K562 (cell line): ENCODE measurements around the gene B3GALT4. TPM values are rescaled to one million over a fixed set of nuclear protein-coding genes. Genes with fewer than 3 reads are reported as not detected.
A peak's percentile ranks its signal among the peaks of the same experiment; 100 is the strongest.

Experiments
- BMI1 ChIP-seq: fragments of 150-350 bp; IDR thresholded peaks from 2 replicates; pipeline ENCODE4 v1.6.1; 2014; ENCODE audit warnings: low read length
- ELF4 ChIP-seq: fragments of 450-650 bp; formaldehyde crosslinking; IDR thresholded peaks from 2 replicates; pipeline ENCODE4 v1.4.0; 2022; ENCODE audit warnings: missing genetic modification characterization
- NR4A1 ChIP-seq, 2 experiments: fragments of 250-450 bp in 1 of 2; fragments of 450-650 bp in 1 of 2; sonication (Bioruptor Pico) in 1 of 2; IDR thresholded peaks; 2 replicates each; pipeline versions ENCODE4 v1.4.0 to v1.6.1; 2016 to 2020; ENCODE audit warnings: mild to moderate bottlenecking in 2 of 2, missing compliant biosample characterization in 1 of 2, missing genetic modification characterization in 1 of 2, moderate library complexity in 1 of 2
- SMAD1 ChIP-seq: fragments of 150-350 bp; IDR thresholded peaks from 2 replicates; pipeline ENCODE4 v1.6.1; 2014; ENCODE audit warnings: low read length, low read depth; ENCODE audit not compliant: partially characterized antibody
- SMAD4 ChIP-seq: fragments of 250-450 bp; sonication (Bioruptor Pico); conservative IDR thresholded peaks from 2 replicates; pipeline ENCODE4 v1.8.0; 2021; ENCODE audit warnings: inconsistent platforms, mild to moderate bottlenecking, moderate library complexity
- ZBED1 ChIP-seq: IDR thresholded peaks from 2 replicates; pipeline ENCODE4 v1.6.1; 2014
- ZNF76 ChIP-seq: fragments of 250-450 bp; sonication (Bioruptor Pico); IDR thresholded peaks from 2 replicates; pipeline ENCODE4 v1.4.0; 2020; ENCODE audit warnings: mild to moderate bottlenecking, moderate library complexity, borderline replicate concordance
- ZNF79 ChIP-seq: fragments of 250-450 bp; sonication (Bioruptor Pico); IDR thresholded peaks from 2 replicates; pipeline ENCODE4 v1.4.0; 2020; ENCODE audit warnings: low read depth, mild to moderate bottlenecking, moderate library complexity
- polyA plus RNA-seq, 8 experiments: library from polyadenylated mRNA; depleted of rRNA in 4 of 8; stranded (reverse) in 5 of 8; unstranded in 3 of 8; fragments of >200 nt; fragmentation: Nextera tagmentation in 2 of 8; fragmentation: Illumina TruSeq in 1 of 8; extraction: Ambion mirVana in 2 of 8; extraction: Trizol in 1 of 8; gene quantifications; 2 replicates each; pipeline versions ENCODE4 v1.2.1 to v1.2.3, GENCODE V29; 2011 to 2014; ENCODE audit warnings: inconsistent platforms in 1 of 8, missing spikeins in 1 of 8
- total RNA-seq, 7 experiments: library from RNA; depleted of rRNA in 6 of 7; stranded (reverse); fragments of >200 nt in 6 of 7; fragmentation: Illumina TruSeq in 2 of 7; extraction: Trizol in 2 of 7; gene quantifications; 2 replicates each; pipeline versions ENCODE4 v1.2.1 to v1.2.3, GENCODE V29; 2011 to 2021; ENCODE audit warnings: low replicate concordance in 1 of 7
- TF ChIP-seq, protein P1 (sequence below): fragments of 450-650 bp; IDR thresholded peaks from 2 replicates; pipeline ENCODE4 v1.6.1; 2017; ENCODE audit warnings: antibody characterized with exemption, mild to moderate bottlenecking
- TF ChIP-seq, protein P2 (sequence below): sonication (generic); formaldehyde crosslinking; IDR thresholded peaks from 2 replicates; pipeline ENCODE4 v1.9.0; 2022; ENCODE audit warnings: mild to moderate bottlenecking, missing genetic modification reagents
- TF ChIP-seq, protein P3 (sequence below): sonication (generic); formaldehyde crosslinking; IDR thresholded peaks from 2 replicates; pipeline ENCODE4 v1.8.1; 2023; ENCODE audit warnings: mild to moderate bottlenecking, missing genetic modification reagents
- TF ChIP-seq, protein P4 (sequence below), 2 experiments: fragments of 450-650 bp; IDR thresholded peaks; 2 replicates each; pipeline ENCODE4 v1.6.1; 2018; ENCODE audit warnings: mild to moderate bottlenecking in 2 of 2, low read depth in 1 of 2; ENCODE audit not compliant: partially characterized antibody in 2 of 2
- TF ChIP-seq, protein P5 (sequence below): sonication (generic); formaldehyde crosslinking; IDR thresholded peaks from 2 replicates; pipeline ENCODE4 v1.8.1; 2023; ENCODE audit warnings: mild to moderate bottlenecking, missing genetic modification reagents, moderate library complexity

Gene B3GALT4
- total and polyA plus RNA-seq, 9 of the 15 experiments (the other 6 are each of a cell fraction or from before 2014, with no cell fraction given), result 0.11 to 1.3 (median 0.53) TPM; not detected in 1

DNA sequence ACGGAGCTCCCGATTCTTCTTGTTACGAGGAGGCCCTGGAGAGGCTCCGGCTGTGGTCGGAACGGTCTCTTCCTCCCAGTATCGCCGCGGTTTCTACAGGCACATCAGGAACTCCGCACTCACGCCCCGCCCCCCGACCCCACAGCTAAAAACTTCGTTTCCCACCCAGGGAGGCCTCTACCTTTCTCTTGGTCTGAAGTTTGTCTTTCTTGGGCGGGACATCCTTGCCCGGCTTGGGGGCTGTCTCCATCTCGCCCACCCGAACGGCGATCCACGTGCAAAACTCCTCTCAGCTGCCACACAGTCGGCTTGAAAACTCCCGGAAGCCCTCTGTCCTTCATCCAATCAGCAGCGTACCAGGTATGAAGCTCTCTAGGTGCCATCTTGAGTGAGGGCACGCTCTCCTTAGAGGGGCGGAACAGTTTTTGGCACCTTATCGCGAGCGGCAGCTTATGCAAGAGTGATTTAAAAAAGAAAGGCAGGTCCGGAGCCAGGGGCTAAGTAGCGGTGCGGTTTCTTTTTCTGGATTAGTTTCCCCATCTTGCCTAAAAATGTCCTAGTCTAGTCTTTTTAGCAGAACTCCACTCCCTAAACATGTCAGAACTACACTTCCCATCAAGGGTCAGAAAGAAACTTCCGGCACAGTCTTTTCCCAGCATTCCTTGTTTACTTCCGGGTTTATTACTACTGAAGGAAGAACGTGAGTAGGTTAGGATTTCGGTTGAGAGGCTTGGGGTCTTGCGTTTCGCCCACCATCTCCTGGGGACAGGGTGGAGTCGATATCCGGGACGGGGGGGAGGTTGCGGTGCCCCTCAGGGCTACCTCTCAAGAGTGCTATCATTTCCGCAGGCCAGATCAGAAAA, 12.2 kb downstream of the B3GALT4 start, which contains the start of the genes PFDN6 and WDR46 (continued):
- TF ChIP-seq, protein P1, sequence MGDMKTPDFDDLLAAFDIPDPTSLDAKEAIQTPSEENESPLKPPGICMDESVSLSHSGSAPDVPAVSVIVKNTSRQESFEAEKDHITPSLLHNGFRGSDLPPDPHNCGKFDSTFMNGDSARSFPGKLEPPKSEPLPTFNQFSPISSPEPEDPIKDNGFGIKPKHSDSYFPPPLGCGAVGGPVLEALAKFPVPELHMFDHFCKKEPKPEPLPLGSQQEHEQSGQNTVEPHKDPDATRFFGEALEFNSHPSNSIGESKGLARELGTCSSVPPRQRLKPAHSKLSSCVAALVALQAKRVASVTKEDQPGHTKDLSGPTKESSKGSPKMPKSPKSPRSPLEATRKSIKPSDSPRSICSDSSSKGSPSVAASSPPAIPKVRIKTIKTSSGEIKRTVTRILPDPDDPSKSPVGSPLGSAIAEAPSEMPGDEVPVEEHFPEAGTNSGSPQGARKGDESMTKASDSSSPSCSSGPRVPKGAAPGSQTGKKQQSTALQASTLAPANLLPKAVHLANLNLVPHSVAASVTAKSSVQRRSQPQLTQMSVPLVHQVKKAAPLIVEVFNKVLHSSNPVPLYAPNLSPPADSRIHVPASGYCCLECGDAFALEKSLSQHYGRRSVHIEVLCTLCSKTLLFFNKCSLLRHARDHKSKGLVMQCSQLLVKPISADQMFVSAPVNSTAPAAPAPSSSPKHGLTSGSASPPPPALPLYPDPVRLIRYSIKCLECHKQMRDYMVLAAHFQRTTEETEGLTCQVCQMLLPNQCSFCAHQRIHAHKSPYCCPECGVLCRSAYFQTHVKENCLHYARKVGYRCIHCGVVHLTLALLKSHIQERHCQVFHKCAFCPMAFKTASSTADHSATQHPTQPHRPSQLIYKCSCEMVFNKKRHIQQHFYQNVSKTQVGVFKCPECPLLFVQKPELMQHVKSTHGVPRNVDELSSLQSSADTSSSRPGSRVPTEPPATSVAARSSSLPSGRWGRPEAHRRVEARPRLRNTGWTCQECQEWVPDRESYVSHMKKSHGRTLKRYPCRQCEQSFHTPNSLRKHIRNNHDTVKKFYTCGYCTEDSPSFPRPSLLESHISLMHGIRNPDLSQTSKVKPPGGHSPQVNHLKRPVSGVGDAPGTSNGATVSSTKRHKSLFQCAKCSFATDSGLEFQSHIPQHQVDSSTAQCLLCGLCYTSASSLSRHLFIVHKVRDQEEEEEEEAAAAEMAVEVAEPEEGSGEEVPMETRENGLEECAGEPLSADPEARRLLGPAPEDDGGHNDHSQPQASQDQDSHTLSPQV, result peak; percentile 82
- TF ChIP-seq, protein P2, sequence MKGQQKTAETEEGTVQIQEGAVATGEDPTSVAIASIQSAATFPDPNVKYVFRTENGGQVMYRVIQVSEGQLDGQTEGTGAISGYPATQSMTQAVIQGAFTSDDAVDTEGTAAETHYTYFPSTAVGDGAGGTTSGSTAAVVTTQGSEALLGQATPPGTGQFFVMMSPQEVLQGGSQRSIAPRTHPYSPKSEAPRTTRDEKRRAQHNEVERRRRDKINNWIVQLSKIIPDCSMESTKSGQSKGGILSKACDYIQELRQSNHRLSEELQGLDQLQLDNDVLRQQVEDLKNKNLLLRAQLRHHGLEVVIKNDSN (CRISPR knock-in tag), result peak; percentile 27; the same call in 1 of the 2 replicates
- TF ChIP-seq, protein P3, sequence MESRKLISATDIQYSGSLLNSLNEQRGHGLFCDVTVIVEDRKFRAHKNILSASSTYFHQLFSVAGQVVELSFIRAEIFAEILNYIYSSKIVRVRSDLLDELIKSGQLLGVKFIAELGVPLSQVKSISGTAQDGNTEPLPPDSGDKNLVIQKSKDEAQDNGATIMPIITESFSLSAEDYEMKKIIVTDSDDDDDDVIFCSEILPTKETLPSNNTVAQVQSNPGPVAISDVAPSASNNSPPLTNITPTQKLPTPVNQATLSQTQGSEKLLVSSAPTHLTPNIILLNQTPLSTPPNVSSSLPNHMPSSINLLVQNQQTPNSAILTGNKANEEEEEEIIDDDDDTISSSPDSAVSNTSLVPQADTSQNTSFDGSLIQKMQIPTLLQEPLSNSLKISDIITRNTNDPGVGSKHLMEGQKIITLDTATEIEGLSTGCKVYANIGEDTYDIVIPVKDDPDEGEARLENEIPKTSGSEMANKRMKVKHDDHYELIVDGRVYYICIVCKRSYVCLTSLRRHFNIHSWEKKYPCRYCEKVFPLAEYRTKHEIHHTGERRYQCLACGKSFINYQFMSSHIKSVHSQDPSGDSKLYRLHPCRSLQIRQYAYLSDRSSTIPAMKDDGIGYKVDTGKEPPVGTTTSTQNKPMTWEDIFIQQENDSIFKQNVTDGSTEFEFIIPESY (CRISPR knock-in tag), result peak; percentile 30; the same call in 1 of the 2 replicates
- TF ChIP-seq ZBED1 (no peak), SMAD1 (peak; percentile 22), ZNF79 (no peak), ELF4 (CRISPR knock-in tag) (0 out of 2 replicates have a peak, but pooled peaks have one; percentile 42), SMAD4 (CRISPR knock-in tag) (no peak; the same call in 1 of the 2 replicates), NR4A1 (CRISPR knock-in tag; IDR thresholded peaks at IDR 0.05) (no peak), NR4A1 (tag; IDR thresholded peaks at IDR 0.05) (peak; percentile 71; the same call in 1 of the 2 replicates), ZNF76 (peak; percentile 87; the same call in 1 of the 2 replicates), BMI1 (no peak)
- TF ChIP-seq, protein P4, sequence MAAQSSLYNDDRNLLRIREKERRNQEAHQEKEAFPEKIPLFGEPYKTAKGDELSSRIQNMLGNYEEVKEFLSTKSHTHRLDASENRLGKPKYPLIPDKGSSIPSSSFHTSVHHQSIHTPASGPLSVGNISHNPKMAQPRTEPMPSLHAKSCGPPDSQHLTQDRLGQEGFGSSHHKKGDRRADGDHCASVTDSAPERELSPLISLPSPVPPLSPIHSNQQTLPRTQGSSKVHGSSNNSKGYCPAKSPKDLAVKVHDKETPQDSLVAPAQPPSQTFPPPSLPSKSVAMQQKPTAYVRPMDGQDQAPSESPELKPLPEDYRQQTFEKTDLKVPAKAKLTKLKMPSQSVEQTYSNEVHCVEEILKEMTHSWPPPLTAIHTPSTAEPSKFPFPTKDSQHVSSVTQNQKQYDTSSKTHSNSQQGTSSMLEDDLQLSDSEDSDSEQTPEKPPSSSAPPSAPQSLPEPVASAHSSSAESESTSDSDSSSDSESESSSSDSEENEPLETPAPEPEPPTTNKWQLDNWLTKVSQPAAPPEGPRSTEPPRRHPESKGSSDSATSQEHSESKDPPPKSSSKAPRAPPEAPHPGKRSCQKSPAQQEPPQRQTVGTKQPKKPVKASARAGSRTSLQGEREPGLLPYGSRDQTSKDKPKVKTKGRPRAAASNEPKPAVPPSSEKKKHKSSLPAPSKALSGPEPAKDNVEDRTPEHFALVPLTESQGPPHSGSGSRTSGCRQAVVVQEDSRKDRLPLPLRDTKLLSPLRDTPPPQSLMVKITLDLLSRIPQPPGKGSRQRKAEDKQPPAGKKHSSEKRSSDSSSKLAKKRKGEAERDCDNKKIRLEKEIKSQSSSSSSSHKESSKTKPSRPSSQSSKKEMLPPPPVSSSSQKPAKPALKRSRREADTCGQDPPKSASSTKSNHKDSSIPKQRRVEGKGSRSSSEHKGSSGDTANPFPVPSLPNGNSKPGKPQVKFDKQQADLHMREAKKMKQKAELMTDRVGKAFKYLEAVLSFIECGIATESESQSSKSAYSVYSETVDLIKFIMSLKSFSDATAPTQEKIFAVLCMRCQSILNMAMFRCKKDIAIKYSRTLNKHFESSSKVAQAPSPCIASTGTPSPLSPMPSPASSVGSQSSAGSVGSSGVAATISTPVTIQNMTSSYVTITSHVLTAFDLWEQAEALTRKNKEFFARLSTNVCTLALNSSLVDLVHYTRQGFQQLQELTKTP (IDR thresholded peaks at IDR 0.05; ENCODE audit: low read depth in 1 of 2, partially characterized antibody in 2 of 2), result peak; percentile 79 to 98
- TF ChIP-seq, protein P5, sequence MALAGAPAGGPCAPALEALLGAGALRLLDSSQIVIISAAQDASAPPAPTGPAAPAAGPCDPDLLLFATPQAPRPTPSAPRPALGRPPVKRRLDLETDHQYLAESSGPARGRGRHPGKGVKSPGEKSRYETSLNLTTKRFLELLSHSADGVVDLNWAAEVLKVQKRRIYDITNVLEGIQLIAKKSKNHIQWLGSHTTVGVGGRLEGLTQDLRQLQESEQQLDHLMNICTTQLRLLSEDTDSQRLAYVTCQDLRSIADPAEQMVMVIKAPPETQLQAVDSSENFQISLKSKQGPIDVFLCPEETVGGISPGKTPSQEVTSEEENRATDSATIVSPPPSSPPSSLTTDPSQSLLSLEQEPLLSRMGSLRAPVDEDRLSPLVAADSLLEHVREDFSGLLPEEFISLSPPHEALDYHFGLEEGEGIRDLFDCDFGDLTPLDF (CRISPR knock-in tag), result no peak
